Measurements from ENCODE around the gene PTPRE.

The PTPRE gene

GRCh38 chr10:128105383-128105782 lies 198.5 kb downstream of the PTPRE start:
- DNase-seq, result no peak

DNA sequence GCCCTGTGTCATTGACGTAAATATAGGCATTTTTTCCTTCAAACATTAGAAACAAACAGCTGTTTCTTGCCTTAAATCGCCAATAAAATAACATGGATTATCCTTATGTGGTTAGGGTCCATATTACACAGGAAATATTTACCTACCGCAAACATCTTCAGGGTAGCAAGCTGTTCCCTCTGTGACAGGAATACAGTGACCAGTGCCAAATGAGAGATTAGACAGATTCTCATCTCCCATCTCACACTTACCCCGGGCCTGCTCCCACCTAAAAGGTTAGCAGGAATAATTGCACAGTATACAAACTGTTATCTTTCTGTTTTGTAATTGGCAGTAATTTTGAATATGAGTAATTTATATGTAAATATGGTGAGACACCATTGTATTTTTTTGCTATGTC lies 202.8 kb downstream of the PTPRE start:
- DNase-seq, result no peak

DNA sequence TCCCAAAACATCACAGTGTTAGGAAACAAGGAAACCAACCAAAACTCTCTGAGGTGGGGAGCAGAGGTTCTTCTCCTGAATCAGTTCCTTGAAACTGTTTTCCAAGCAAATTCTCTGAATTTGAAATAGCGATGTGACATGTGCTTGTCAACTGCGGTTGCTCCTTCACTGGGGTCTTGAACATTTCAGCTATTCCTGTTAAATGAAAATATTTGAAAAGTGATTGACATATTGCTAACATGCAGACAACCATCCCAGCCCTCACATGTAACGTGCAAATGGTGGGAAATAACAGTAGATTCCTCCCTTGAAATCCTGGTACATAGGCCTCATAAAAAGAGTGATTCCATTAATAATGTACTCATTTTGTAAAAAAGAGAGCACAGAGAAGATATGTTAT lies 203.4 kb downstream of the PTPRE start:
- DNase-seq, result no peak

DNA sequence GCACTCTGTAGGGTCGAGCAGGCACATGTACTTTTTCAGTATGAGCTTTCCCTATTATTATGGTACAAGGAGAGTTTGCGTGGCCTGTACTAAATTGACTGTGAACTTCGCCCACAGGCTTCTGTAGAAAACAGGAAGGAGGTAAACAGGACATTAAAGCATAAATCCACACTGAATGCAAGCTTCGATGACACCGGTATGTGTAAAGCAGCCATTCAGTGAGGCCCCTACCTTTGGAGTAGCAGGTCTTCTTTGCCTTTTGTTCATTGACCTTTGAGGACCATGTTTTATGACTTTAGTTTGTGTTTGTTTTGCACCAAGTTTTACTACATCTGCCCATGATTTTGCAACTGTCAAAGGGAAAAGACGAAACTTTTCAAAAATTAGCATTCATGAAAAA lies 204.8 kb downstream of the PTPRE start:
- no peak for DNase-seq

DNA sequence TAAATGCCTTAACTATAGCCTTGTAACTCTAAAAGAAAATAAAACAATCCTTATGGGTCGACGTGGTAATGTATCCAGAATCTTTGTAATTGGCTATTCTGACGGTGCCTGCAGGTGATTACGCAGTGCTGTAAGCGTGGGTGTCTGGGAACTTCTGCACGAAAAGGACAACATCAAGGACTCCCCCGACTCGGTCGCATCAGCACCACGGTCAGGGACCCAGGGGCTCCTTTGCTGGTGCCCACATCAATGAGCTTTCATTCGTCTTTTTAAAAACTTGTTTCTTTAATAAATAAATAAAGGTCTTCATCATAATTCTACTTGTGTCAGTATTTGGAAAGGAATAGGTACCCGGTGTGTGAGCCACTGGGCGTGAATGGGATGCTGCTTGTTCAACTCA lies 206.1 kb downstream of the PTPRE start:
- no peak for DNase-seq

DNA sequence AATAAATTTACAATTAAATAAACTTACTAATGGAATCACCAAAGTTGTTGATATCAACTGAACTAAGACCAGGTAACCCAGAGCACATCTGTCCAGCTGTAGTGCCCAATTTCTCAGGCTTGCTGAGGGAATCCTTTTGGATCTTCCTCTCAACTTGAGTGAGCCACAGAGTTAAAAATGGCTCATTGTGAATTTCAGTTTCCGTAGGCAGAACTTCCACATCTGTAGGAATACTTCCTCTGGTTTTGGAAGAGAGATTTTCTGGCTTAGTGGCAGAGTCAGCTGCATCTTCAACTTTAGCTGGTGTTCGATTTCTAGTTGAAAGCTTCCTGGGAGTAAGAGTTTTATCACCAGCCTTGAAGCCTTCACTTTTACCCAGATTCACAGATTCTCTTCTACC lies 208.0 kb downstream of the PTPRE start:
- DNase-seq, result no peak

GRCh38 chr10:128115356-128115755 lies 208.5 kb downstream of the PTPRE start:
- DNase-seq, result no peak

DNA sequence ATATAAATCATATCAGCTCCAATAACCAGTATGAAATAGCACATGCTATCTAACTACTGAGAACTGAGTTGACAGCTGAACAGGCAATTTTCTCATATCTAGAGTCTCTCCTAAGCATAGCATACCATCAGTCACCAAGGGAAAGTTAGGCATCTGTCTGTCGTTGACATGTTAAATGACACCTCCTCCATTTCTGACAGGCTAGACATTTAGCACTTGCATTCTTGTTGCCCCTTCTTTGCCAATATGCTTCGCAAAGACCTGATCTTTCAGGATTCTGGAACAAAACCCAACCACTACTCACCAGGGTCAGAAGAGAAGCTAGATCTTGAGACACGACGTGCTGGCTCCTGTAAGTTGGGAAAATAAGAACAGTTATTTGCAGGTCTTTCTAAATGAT lies 209.3 kb downstream of the PTPRE start:
- DNase-seq, result no peak

GRCh38 chr10:128116851-128117615 lies 210.1 kb downstream of the PTPRE start:
- DNase-seq, result no peak

DNA sequence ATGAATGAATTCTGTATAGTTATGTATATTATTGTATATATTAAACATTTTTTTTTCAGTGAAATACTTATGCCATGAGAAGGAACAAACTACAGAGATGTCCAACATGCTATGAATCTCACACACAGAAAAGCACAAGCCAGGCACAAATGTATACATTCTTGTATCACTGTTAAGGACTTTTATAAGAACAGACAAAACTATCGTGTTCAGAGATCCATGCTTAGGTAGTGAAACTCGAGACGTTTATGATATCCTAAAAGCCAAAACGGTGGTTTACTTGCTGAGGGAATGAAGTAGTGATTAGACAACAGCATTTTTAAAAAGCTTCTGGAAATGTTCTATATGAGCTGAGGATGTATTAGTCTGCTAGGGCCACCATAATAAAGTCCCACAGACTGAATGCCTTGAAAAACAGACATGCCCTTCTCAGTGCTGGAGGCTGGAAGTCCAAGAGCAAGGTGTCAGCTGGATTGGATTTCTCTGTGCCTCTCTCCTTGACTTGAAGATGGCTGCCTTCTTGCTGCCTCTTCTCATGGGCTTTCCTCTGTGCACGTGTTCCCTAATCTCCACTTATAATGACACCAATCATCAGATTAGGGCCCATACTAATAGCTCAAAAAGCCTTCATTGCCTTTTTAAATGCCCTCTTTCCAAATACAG lies 215.0 kb downstream of the PTPRE start:
- DNase-seq, result no peak

DNA sequence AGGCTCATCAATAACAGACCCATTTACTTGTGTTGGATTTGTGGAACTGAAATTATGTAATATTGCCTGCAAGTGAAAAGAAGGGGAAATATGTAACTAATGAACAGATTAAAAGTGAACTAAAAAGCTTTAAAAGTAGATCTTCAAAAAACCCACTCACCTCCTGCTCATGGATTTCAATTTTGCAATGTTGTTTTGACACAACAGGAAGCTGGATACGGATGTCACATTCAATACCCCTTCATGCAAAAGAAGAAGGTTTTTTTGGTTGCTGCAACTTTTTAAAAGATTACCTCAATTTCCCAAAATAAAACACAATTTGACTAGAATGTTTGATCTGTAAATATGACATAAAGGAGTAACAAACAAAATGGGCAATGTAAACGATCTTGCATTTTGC lies 216.0 kb downstream of the PTPRE start:
- no peak for DNase-seq

- DNase-seq, result no peak
These were observed 216.9 kb downstream of the PTPRE start for GRCh38 chr10:128123846-128124245.

GRCh38 chr10:128124813-128125403 lies 218.0 kb downstream of the PTPRE start:
- DNase-seq, result no peak

DNA sequence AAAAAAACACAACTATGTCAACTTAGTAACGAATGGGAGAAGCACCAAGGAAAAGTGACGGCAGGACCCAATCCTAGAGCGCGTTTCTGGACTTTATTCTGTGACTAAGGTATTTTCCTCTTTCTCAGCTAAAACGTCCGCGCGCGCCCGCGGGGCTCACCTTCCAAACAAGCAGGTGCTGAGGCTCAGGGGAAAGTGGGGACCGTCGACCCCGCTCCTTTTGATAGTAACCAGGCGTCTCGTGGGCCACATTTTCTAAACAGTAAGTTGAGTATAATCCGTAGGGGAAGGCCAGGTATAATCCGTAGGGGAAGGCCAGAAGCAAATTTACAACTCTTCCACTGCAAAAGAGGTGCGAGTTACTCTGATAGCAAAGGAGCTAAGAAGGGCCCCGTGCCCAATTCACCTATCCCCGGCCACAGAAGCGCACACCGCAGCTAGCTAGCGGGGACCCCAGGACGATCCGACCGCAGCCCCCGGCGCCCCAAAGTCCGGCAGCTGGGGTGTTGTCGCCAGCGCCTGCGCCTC lies 218.6 kb downstream of the PTPRE start:
- DNase-seq, result peak; percentile 28

GRCh38 chr10:128125944-128126764 lies 219.3 kb downstream of the PTPRE start, which contains the start of gene MKI67:
TSS of gene MKI67 (minus strand) at chr10:128126423. CDS start at chr10:128125667, 756 bp downstream.
- DNase-seq, result peak; percentile 94

DNA sequence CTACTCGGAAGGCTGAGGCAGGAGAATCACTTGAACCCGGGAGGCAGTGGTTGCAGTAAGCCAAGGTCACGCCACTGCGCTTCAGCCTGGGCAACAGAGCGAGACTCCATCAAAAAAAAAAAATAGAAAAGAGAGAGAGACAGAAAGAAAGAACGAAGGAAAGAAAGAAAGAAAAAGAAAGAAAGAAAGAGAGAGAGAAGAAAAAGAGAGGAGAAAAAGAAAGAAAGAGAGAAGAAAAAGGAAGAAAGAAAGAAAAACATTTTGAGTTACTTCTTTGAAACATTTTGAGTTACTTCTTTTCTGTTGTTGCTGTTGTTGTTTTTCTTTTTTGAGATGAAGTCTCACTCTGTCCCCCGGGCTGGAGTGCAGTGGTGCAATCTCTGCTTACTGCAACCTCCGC lies 221.7 kb downstream of the PTPRE start:
- no peak for DNase-seq

- DNase-seq, result no peak
These were observed 223.1 kb downstream of the PTPRE start for GRCh38 chr10:128130051-128130450.
